HepG2 (cell line): Measurements from ENCODE around the gene CCDC142. TPM values are rescaled to one million over a fixed set of nuclear protein-coding genes. Genes with fewer than 3 reads are reported as not detected.

Experiments used
- ARHGAP35 ChIP-seq: sonication (generic); formaldehyde crosslinking; IDR thresholded peaks from 2 replicates; pipeline ENCODE4 v1.9.0; 2022; ENCODE audit warnings: mild to moderate bottlenecking, inconsistent platforms, moderate library complexity, missing genetic modification reagents, borderline replicate concordance
- CBX1 ChIP-seq: IDR thresholded peaks from one replicate; pipeline ENCODE4 v1.6.1; 2016; ENCODE audit warnings: antibody characterized with exemption, low read depth
- MIER3 ChIP-seq: IDR thresholded peaks from 2 replicates; pipeline ENCODE4 v1.6.1; 2016; ENCODE audit warnings: missing compliant biosample characterization, borderline replicate concordance
- MTF1 ChIP-seq: sonication (generic); formaldehyde crosslinking; IDR thresholded peaks from 2 replicates; pipeline ENCODE4 v1.5.0; 2020; ENCODE audit warnings: missing genetic modification reagents
- PAX8 ChIP-seq: sonication (generic); formaldehyde crosslinking; IDR thresholded peaks from 2 replicates; pipeline ENCODE4 v1.8.0; 2022; ENCODE audit warnings: mild to moderate bottlenecking, missing genetic modification reagents, borderline replicate concordance
- PHF8 ChIP-seq: sonication (generic); formaldehyde crosslinking; IDR thresholded peaks from 2 replicates; pipeline ENCODE4 v1.5.0; 2020; ENCODE audit warnings: missing genetic modification reagents
- PRDM4 ChIP-seq: sonication (generic); formaldehyde crosslinking; IDR thresholded peaks from 2 replicates; pipeline ENCODE4 v1.9.0; 2021; ENCODE audit warnings: missing genetic modification reagents, borderline replicate concordance
- ZFP82 ChIP-seq: sonication (generic); formaldehyde crosslinking; IDR thresholded peaks from 2 replicates; pipeline ENCODE4 v1.5.1; 2020; ENCODE audit warnings: mild to moderate bottlenecking, missing genetic modification reagents, borderline replicate concordance
- ZMYM3 ChIP-seq: sonication (generic); formaldehyde crosslinking; IDR thresholded peaks from 2 replicates; pipeline ENCODE4 v1.5.1; 2020; ENCODE audit warnings: mild to moderate bottlenecking, missing genetic modification reagents
- ZNF639 ChIP-seq: conservative IDR thresholded peaks from 2 replicates; pipeline ENCODE4 v1.6.1; 2018; ENCODE audit warnings: missing genetic modification reagents
- polyA plus RNA-seq, 8 experiments: library from polyadenylated mRNA; depleted of rRNA in 3 of 8; stranded (reverse) in 7 of 8; unstranded in 1 of 8; fragments of >200 nt; fragmentation: Illumina TruSeq in 4 of 8; extraction: Trizol in 4 of 8; gene quantifications; 2 replicates each; pipeline versions ENCODE4 v1.2.1 to v1.2.3, GENCODE V29; 2011 to 2016; ENCODE audit warnings: low read depth in 4 of 8, missing spikeins in 1 of 8, mixed read lengths in 1 of 8; ENCODE audit not compliant: insufficient read depth in 1 of 8
- total RNA-seq, 5 experiments: library from RNA; depleted of rRNA; stranded (reverse); fragments of >200 nt; fragmentation: Illumina TruSeq; extraction: Trizol; gene quantifications; 2 replicates each; pipeline ENCODE4 v1.2.3, GENCODE V29; 2016; ENCODE audit warnings: low read depth in 1 of 5

CCDC142 gene
- total and polyA plus RNA-seq, 2 of the 13 experiments (the other 11 are each of a cell fraction or from before 2014, with no cell fraction given), result 14.7 to 30.4 TPM

- TF ChIP-seq PRDM4 (CRISPR knock-in tag) (0 out of 2 replicates have a peak, but pooled peaks have one; percentile 57), CBX1 (no peak), MIER3 (peak; percentile 91), PHF8 (CRISPR knock-in tag) (peak; percentile 45; the same call in 1 of the 2 replicates), ZMYM3 (CRISPR knock-in tag) (no peak; the same call in 1 of the 2 replicates), PAX8 (CRISPR knock-in tag) (no peak), ZNF639 (peak; percentile 64; the same call in 1 of the 2 replicates), MTF1 (CRISPR knock-in tag) (no peak), ZFP82 (CRISPR knock-in tag) (no peak), ARHGAP35 (no peak; the same call in 1 of the 2 replicates)
These were observed 19.4 kb upstream of the CCDC142 start (continued) for GRCh38 chr2:74502147-74502719.
